HepG2 (cell line): ENCODE measurements around the gene NRP1. TPM values are rescaled to one million over a fixed set of nuclear protein-coding genes. Genes with fewer than 3 reads are reported as not detected.
A peak's percentile ranks its signal among the peaks of the same experiment; 100 is the strongest.

Source experiments
- ATF7 ChIP-seq, 2 experiments: fragments of 450-650 bp in 1 of 2; sonication (generic) in 1 of 2; formaldehyde crosslinking in 1 of 2; IDR thresholded peaks; 2 replicates each; pipeline versions ENCODE4 v1.4.0 to v1.6.1; 2016 to 2020; ENCODE audit warnings: antibody characterized with exemption in 1 of 2, mild to moderate bottlenecking in 1 of 2, missing genetic modification reagents in 1 of 2
- CEBPG ChIP-seq: IDR thresholded peaks from 2 replicates; pipeline ENCODE4 v1.6.1; 2016
- CHD4 ChIP-seq: fragments of 200-600 bp; sonication (generic); IDR thresholded peaks from 2 replicates; pipeline ENCODE4 v1.7.0; 2017; ENCODE audit warnings: mild to moderate bottlenecking, low read length, borderline replicate concordance
- FOSL2 ChIP-seq: sonication (generic); formaldehyde crosslinking; IDR thresholded peaks from 2 replicates; pipeline ENCODE4 v1.4.0; 2020; ENCODE audit warnings: missing genetic modification reagents
- FOXC1 ChIP-seq: sonication (generic); formaldehyde crosslinking; IDR thresholded peaks from 2 replicates; pipeline ENCODE4 v1.8.0; 2022; ENCODE audit warnings: mild to moderate bottlenecking, missing genetic modification reagents, borderline replicate concordance
- FOXJ3 ChIP-seq: sonication (generic); formaldehyde crosslinking; IDR thresholded peaks from 2 replicates; pipeline ENCODE4 v1.4.0; 2020; ENCODE audit warnings: missing genetic modification reagents, mild to moderate bottlenecking, borderline replicate concordance
- FOXK2 ChIP-seq: fragments of 450-650 bp; IDR thresholded peaks from 2 replicates; pipeline ENCODE4 v1.6.1; 2016
- FOXP1 ChIP-seq, 2 experiments: fragments of 450-650 bp in 1 of 2; IDR thresholded peaks; 2 replicates each; pipeline ENCODE4 v1.6.1; 2017 to 2018; ENCODE audit warnings: antibody characterized with exemption in 1 of 2
- HDAC1 ChIP-seq: sonication (generic); formaldehyde crosslinking; IDR thresholded peaks from 2 replicates; pipeline ENCODE4 v1.5.1; 2020; ENCODE audit warnings: mild to moderate bottlenecking, missing genetic modification reagents
- MAFK ChIP-seq, 2 experiments: IDR thresholded peaks in 1 of 2; conservative IDR thresholded peaks in 1 of 2; 2 replicates each; pipeline ENCODE4 v1.6.1; 2011; ENCODE audit warnings: improper control_type of control experiment in 2 of 2, low read length in 2 of 2
- MTF1 ChIP-seq: sonication (generic); formaldehyde crosslinking; IDR thresholded peaks from 2 replicates; pipeline ENCODE4 v1.5.0; 2020; ENCODE audit warnings: missing genetic modification reagents
- RNF2 ChIP-seq: fragments of 450-650 bp; conservative IDR thresholded peaks from 2 replicates; pipeline ENCODE4 v1.6.1; 2016; ENCODE audit warnings: low read depth
- SCMH1 ChIP-seq: sonication (generic); formaldehyde crosslinking; IDR thresholded peaks from 2 replicates; pipeline ENCODE4 v1.9.0; 2021; ENCODE audit warnings: missing genetic modification reagents, mild to moderate bottlenecking, borderline replicate concordance
- SOX13 ChIP-seq, 3 experiments: fragments of 450-650 bp in 1 of 3; sonication (generic) in 1 of 3; formaldehyde crosslinking in 1 of 3; IDR thresholded peaks in 2 of 3; conservative IDR thresholded peaks in 1 of 3; 2 replicates each; pipeline versions ENCODE4 v1.5.0 to v1.6.1; 2016 to 2020; ENCODE audit warnings: antibody characterized with exemption in 1 of 3, mild to moderate bottlenecking in 1 of 3, missing compliant biosample characterization in 1 of 3, missing genetic modification reagents in 1 of 3, moderate library complexity in 1 of 3
- SUZ12 ChIP-seq: fragments of 150-350 bp; IDR thresholded peaks from 2 replicates; pipeline ENCODE4 v1.6.1; 2014; ENCODE audit warnings: low read depth, low read length
- TFAP4 ChIP-seq: sonication (generic); IDR thresholded peaks from 2 replicates; pipeline ENCODE4 v1.6.1; 2016; ENCODE audit warnings: low read depth, borderline replicate concordance
- ZFAT ChIP-seq: sonication (generic); formaldehyde crosslinking; conservative IDR thresholded peaks from 2 replicates; pipeline ENCODE4 v1.8.1; 2023; ENCODE audit warnings: missing genetic modification reagents, inconsistent platforms
- ZFP36L1 ChIP-seq: sonication (generic); formaldehyde crosslinking; IDR thresholded peaks from 2 replicates; pipeline ENCODE4 v1.8.0; 2022; ENCODE audit warnings: mild to moderate bottlenecking, missing genetic modification reagents, moderate library complexity
- ZNF780A ChIP-seq: sonication (generic); formaldehyde crosslinking; IDR thresholded peaks from 2 replicates; pipeline ENCODE4 v1.8.0; 2022; ENCODE audit warnings: mild to moderate bottlenecking, missing genetic modification reagents, moderate library complexity
- ZNF781 ChIP-seq: sonication (generic); formaldehyde crosslinking; IDR thresholded peaks from 2 replicates; pipeline ENCODE4 v1.5.1; 2020; ENCODE audit warnings: borderline replicate concordance, mild to moderate bottlenecking, missing genetic modification reagents; ENCODE audit errors: not compliant biosample characterization
- polyA plus RNA-seq, 8 experiments: library from polyadenylated mRNA; depleted of rRNA in 3 of 8; stranded (reverse) in 7 of 8; unstranded in 1 of 8; fragments of >200 nt; fragmentation: Illumina TruSeq in 4 of 8; extraction: Trizol in 4 of 8; gene quantifications; 2 replicates each; pipeline versions ENCODE4 v1.2.1 to v1.2.3, GENCODE V29; 2011 to 2016; ENCODE audit warnings: low read depth in 4 of 8, missing spikeins in 1 of 8, mixed read lengths in 1 of 8; ENCODE audit not compliant: insufficient read depth in 1 of 8
- total RNA-seq, 5 experiments: library from RNA; depleted of rRNA; stranded (reverse); fragments of >200 nt; fragmentation: Illumina TruSeq; extraction: Trizol; gene quantifications; 2 replicates each; pipeline ENCODE4 v1.2.3, GENCODE V29; 2016; ENCODE audit warnings: low read depth in 1 of 5
- TF ChIP-seq, protein P1 (sequence below): IDR thresholded peaks from 2 replicates; pipeline ENCODE4 v1.6.1; 2016; ENCODE audit warnings: control low read depth
- TF ChIP-seq, protein P2 (sequence below): sonication (generic); formaldehyde crosslinking; IDR thresholded peaks from 2 replicates; pipeline ENCODE4 v1.5.1; 2020; ENCODE audit warnings: mild to moderate bottlenecking, missing genetic modification reagents, borderline replicate concordance

NRP1 gene
- total and polyA plus RNA-seq, 2 of the 13 experiments (the other 11 are each of a cell fraction or from before 2014, with no cell fraction given): 5.3 to 5.8 TPM

DNA sequence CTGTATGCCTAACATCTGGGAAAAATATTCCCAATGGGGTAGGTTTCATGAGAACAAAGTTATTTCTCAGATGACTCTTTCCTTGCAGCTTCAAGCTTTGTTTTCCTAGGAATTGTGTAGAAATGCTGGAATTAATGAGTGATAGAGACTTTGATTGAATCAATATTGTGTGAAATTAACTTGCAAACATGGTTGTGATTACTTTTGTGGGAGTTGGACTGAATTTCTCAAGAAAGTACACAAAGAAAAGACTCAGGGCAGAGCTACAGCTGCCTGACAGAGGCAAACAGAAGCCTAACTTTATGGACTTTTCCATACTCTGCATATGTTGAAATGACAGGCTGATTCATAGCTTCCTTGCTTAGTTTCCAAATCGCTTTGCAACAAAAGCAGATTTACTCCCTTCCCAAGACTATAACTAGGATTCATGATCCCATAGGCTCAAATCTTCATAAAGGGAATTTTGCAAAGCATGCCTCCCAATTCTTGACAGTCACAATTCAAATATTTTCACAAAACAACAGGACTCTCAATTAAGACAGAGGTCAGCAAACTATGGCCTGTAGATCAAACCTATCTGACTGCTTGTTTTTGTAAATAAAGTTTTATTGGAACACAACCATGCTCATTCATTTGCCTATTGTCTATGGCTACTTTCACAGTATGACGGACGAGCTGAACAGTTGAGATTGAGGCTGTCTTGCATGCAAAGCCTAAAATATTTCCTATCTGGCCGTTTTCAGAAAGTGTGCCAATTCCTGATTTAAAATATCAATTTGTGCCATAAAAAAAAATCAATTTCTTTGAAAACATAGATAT lies 27.6 kb downstream of the NRP1 start (continued):
- TF ChIP-seq, protein P1, sequence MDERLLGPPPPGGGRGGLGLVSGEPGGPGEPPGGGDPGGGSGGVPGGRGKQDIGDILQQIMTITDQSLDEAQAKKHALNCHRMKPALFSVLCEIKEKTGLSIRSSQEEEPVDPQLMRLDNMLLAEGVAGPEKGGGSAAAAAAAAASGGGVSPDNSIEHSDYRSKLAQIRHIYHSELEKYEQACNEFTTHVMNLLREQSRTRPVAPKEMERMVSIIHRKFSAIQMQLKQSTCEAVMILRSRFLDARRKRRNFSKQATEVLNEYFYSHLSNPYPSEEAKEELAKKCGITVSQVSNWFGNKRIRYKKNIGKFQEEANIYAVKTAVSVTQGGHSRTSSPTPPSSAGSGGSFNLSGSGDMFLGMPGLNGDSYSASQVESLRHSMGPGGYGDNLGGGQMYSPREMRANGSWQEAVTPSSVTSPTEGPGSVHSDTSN (CRISPR knock-in tag): 0 out of 2 replicates have a peak, but pooled peaks have one; percentile 17
- TF ChIP-seq ZFAT (no peak), FOXP1 (IDR thresholded peaks at IDR 0.05) (no peak), FOXP1 (CRISPR knock-in tag; IDR thresholded peaks at IDR 0.05) (peak; percentile 41; the same call in 1 of the 2 replicates), HDAC1 (CRISPR knock-in tag) (no peak), ZNF780A (no peak), FOSL2 (CRISPR knock-in tag) (peak; percentile 83), TFAP4 (0 out of 2 replicates have a peak, but pooled peaks have one; percentile 23), MTF1 (CRISPR knock-in tag) (no peak), SCMH1 (CRISPR knock-in tag) (no peak), FOXC1 (CRISPR knock-in tag) (no peak), SUZ12 (no peak), CEBPG (CRISPR knock-in tag) (0 out of 2 replicates have a peak, but pooled peaks have one; percentile 4), FOXK2 (no peak), FOXJ3 (peak; percentile 65; the same call in 1 of the 2 replicates), ZFP36L1 (no peak), ZNF781 (CRISPR knock-in tag) (no peak), RNF2 (no peak), SOX13 (IDR thresholded peaks at IDR 0.05) (no peak), SOX13 (CRISPR knock-in tag; conservative IDR thresholded peaks at IDR 0.05 in 1 of 2, IDR thresholded peaks at IDR 0.05 in 1 of 2) (peak in 1 of 2 experiments; percentile 25; a peak in 1 of 4 replicates), ATF7 (IDR thresholded peaks at IDR 0.05) (no peak), ATF7 (CRISPR knock-in tag; IDR thresholded peaks at IDR 0.05) (no peak), CHD4 (0 out of 2 replicates have a peak, but pooled peaks have one; percentile 9), MAFK (conservative IDR thresholded peaks at IDR 0.05 in 1 of 2, IDR thresholded peaks at IDR 0.05 in 1 of 2; ENCODE audit: low read length in 2 of 2) (no peak)
- TF ChIP-seq, protein P2, sequence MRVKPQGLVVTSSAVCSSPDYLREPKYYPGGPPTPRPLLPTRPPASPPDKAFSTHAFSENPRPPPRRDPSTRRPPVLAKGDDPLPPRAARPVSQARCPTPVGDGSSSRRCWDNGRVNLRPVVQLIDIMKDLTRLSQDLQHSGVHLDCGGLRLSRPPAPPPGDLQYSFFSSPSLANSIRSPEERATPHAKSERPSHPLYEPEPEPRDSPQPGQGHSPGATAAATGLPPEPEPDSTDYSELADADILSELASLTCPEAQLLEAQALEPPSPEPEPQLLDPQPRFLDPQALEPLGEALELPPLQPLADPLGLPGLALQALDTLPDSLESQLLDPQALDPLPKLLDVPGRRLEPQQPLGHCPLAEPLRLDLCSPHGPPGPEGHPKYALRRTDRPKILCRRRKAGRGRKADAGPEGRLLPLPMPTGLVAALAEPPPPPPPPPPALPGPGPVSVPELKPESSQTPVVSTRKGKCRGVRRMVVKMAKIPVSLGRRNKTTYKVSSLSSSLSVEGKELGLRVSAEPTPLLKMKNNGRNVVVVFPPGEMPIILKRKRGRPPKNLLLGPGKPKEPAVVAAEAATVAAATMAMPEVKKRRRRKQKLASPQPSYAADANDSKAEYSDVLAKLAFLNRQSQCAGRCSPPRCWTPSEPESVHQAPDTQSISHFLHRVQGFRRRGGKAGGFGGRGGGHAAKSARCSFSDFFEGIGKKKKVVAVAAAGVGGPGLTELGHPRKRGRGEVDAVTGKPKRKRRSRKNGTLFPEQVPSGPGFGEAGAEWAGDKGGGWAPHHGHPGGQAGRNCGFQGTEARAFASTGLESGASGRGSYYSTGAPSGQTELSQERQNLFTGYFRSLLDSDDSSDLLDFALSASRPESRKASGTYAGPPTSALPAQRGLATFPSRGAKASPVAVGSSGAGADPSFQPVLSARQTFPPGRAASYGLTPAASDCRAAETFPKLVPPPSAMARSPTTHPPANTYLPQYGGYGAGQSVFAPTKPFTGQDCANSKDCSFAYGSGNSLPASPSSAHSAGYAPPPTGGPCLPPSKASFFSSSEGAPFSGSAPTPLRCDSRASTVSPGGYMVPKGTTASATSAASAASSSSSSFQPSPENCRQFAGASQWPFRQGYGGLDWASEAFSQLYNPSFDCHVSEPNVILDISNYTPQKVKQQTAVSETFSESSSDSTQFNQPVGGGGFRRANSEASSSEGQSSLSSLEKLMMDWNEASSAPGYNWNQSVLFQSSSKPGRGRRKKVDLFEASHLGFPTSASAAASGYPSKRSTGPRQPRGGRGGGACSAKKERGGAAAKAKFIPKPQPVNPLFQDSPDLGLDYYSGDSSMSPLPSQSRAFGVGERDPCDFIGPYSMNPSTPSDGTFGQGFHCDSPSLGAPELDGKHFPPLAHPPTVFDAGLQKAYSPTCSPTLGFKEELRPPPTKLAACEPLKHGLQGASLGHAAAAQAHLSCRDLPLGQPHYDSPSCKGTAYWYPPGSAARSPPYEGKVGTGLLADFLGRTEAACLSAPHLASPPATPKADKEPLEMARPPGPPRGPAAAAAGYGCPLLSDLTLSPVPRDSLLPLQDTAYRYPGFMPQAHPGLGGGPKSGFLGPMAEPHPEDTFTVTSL (CRISPR knock-in tag): peak; percentile 57; the same call in 1 of the 2 replicates
